Activated CD4-positive, alpha-beta T cell treated with anti-CD3 and anti-CD28 coated beads for 4 hours (primary cell): ENCODE measurements around the gene DMKN.
"Not testable (repeated sequence)": the region's sequence is repeated elsewhere in the genome, so short reads cannot be mapped to it uniquely, and the experiment has no call there.

Experiments used
- DNase-seq, 2 donors: peaks; one replicate each; pipeline ENCODE4 v3.0.0-alpha.2; 2020

DMKN gene

DNA sequence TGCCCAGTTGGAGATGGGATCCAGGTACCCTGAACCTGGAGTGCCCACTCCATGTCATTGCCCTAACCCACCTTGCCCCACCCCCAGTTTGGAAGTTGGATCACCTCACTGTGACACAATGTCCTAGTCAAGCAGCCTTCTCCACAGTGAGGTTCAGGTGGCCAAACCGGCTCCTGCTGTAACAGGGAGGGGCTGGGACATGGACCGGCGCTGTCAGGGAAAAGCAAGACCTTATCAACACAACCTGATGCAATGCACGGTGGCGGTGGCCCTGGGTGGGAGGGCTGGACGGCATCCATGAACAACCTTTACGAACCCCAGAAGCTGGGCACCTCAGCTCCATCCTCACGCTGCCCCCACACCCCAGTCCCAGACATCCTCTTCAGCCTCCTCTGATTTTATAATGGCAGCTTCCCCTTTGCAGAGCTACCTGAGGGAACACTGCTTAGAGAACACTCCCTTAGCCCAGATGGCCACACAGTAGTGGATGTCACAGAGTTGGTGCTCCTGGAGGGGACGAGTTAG lies 21.6 kb downstream of the DMKN start:
- DNase-seq: no peak

GRCh38 chr19:35490364-35490763 lies 23.1 kb downstream of the DMKN start, which contains the start of gene KRTDAP:
TSS of gene KRTDAP (minus strand) at chr19:35490464. CDS start at chr19:35490442, 22 bp downstream.
- no peak for DNase-seq

- no peak for DNase-seq
Observed at GRCh38 chr19:35488677-35489076, 24.8 kb downstream of the DMKN start.

- DNase-seq: no peak
Observed at GRCh38 chr19:35487656-35488182, 25.7 kb downstream of the DMKN start.

- no peak for DNase-seq
Observed at GRCh38 chr19:35486268-35486708, 27.2 kb downstream of the DMKN start.

DNA sequence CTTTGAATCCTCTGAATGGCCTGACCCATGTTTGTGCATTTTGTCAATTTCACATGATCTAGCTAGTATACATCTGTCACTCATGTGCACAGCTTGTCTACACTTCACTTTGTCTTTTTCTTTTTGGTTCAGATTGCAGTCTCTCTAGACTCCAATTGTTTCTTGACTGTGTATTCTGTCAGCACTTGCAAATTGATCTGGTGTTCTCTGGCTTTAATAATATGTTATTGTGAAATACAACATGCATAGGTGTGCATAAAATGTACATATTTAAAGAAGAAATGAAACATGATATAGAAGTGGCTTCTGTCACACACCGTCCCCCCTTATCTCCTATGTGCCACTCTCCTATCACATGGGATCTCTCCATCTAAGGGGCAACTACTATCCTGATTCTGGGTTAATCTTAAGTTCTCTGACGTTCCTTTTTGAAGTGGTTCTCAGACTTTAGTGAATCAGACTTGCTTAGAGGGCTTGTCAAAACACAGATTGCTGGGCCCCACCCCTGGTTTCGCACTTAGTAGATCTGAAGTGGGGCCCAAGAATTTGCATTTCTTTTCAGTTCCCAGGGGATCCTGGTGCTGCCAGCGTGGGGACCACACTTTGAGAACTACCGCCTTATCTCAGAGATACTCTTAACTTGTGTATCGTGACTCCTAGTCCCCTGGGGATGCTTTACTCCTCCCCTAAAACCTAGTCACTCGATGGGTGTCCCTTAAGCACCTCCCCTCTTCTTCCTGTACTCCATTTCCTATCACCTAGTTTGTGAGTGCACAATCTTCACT lies 29.0 kb downstream of the DMKN start:
- DNase-seq: no peak

- DNase-seq: no peak
Observed at GRCh38 chr19:35483089-35483488, 30.4 kb downstream of the DMKN start.

DNA sequence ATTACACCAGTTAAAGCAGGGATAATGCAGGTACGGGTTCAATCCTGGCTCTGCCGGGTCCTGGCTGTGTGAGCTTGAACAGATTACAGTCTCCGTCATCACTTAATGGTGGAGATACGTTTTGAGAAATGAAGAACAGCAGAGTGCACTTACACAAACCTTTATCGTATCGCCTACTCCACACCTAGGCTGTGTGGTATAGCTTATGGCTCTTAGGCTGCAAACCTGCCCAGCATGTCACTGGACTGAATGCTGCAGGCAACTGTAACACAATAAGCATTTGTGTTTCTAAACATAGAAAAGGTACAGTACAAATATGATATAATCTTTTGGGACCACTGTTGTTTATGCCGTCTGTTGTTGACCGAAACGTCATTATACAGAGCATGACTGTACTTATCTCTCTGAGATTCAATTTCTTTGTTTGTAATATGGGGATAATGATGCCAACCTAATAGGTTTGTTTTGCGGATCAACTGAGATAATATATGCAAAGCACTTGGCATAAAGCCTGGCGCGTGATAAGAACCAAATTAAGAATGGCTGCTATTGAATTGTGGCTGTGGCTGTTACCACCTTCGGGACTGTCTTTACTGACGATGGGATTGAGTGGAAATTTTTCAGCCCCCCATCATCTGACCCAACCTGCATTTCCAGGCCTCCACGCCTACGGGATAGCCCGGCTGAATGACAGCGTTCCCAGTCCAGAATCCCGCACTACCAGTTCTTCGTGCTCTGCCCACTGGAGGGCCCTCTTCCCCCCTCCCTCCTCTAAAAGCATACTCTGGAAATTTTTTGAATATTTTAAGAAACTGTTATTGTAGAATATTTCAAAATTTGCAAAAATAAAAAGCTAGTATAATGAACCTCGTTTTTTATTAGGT lies 34.4 kb downstream of the DMKN start:
- DNase-seq: no peak

GRCh38 chr19:35476149-35476548 lies 37.3 kb downstream of the DMKN start:
- DNase-seq: no peak

GRCh38 chr19:35474594-35474993 lies 38.9 kb downstream of the DMKN start:
- DNase-seq: not testable (repeated sequence)

GRCh38 chr19:35474104-35474503 lies 39.3 kb downstream of the DMKN start:
- DNase-seq: no peak

DNA sequence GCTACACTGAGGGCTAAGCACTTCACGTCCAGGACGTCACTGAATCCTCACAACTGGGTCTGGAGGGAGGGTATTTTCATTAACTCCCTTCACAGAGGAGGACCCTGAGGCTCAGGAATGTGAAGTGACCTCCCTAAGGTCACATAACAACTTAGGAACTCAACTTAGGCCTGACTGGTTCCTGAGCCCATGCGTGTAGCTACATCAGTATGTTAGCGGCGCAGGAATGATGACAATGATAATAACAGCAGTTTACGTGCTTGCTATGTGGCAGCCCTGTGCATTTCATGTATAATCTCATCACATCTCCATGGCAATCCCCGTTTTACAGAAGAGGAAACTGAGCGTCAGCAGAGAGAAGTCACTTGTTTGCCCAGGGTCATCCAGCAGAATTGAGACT lies 41.5 kb downstream of the DMKN start:
- DNase-seq: no peak

GRCh38 chr19:35471075-35471474 lies 42.4 kb downstream of the DMKN start:
- not testable (repeated sequence) for DNase-seq

GRCh38 chr19:35470128-35470527 lies 43.3 kb downstream of the DMKN start:
- DNase-seq: no peak

DNA sequence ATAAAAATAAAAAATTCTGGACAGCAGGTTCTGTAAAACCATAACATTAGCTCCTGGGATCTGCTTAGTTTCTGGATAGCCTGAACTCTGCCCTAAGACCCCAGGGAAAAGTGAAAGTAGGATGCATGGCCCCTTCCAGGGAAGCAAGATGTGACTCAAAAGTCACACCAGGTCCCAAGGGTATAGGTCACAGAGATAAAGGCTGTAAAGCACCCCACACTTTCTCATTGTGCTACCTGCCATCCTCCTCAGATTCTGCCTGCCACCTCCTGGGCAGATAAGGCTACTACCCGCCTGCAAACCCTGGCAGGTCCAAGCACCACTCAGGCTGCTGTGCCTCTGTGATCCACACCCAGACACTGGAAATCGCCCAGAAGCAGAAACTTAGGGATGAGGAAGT lies 44.8 kb downstream of the DMKN start:
- DNase-seq: peak; percentile 54 to 59

- DNase-seq: no peak
Observed at GRCh38 chr19:35466259-35466658, 47.2 kb downstream of the DMKN start.

GRCh38 chr19:35462956-35463355 lies 50.5 kb downstream of the DMKN start:
- DNase-seq: not testable (repeated sequence)

DNA sequence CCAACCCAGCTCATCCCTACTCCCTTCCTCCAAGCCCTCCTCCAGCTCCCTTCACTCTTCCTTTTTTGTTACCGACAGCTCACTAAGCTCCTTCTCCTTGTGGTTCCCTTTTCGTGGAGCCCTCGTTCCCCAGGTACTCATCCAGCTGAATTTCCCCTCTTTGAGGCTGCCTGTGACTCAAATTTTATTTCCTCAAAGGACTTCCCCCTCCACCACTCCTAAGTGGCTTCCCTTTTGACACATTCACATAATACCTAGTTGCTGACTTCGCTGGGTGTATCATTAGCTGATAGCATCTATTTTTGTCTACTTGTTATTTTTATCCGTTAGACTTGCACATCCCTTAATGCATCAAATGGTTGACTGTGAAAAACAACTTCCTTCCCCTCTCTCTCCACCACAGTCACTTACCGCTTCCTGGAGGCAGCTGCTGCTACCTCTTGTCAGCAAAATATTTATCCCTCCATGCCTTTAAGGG lies 50.9 kb downstream of the DMKN start:
- peak; percentile 18 to 27 for DNase-seq

DNA sequence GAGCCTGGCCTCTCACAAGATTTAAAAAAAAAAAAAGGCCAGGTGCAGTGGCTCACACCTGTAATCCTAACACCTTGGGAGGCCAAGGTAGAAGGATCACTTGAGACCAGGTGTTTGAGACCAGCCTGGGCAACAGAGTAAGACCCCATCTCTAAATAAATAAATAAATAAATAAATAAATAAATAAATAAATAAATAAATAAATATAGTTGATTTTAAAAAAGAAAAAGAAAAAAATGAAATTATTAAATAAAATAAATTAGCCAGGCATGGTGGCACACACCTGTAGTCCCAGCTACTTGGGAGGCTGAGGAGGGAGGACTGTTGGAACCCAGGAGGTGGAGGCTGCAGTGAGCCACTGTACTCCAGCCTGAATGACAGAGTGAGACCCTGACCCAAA lies 51.7 kb downstream of the DMKN start:
- not testable (repeated sequence) for DNase-seq

GRCh38 chr19:35461060-35461459 lies 52.4 kb downstream of the DMKN start:
- no peak for DNase-seq

DNA sequence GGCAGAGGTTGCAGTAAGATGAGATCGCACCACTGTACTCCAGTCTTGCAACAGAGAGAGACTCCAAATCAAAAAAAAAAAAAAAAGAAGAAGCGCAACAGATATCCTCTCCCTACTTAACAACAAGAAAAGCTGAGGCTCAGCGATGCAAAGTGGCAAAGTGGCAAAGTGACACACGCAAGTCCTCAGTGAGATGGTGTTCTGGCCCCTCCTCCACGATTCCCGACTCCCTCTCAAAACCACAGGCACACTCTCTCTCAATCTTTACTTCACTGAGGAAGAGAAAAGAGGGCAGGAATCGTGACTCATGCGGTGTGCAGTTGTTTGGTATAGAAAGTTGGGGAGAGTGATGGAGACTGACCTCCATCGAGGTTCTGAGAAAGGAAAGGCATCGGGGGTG lies 52.8 kb downstream of the DMKN start:
- DNase-seq: no peak

GRCh38 chr19:35459414-35460082 lies 53.9 kb downstream of the DMKN start:
- no peak for DNase-seq
